ENCODE data around the gene NME7. TPM values are rescaled to one million over a fixed set of nuclear protein-coding genes. Genes with fewer than 3 reads are reported as not detected.

Gene NME7
- total RNA-seq, 4 donors from 2014 or later: 1.9 to 15.9 (median 8.3) TPM

DNA sequence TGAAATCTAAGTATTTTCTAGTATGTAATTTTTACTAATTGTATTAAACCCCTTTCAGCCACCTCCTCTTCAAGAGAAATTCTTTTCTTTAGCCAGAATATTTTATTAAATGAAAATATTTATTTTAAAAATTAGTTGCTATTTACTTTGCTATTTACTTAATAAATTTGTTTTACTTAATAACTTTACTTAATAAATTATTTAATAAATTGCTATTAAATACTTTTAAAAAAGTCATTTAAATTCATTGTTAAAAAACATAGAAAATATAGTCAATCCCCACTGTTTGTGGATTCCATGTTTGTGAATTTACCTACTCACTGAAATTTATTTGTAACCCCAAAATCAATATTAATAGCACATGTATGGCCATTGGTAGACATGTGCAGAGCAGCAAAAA, 155.5 kb downstream of the NME7 start:
- in situ Hi-C loops (cut with MboI; ENCODE audit: low pct_ligation_motif_present in 1 of 4, low pct_unique_long_range_greater_than_20kb in 1 of 4, low sequenced_read_pairs in 3 of 4): no loop called here
- no peak overlapping the region for H3K4me3 ChIP-seq
- no peak for TF ChIP-seq EP300 (IDR thresholded peaks at IDR 0.05; ENCODE audit: low read depth)
- TF ChIP-seq, protein P1, sequence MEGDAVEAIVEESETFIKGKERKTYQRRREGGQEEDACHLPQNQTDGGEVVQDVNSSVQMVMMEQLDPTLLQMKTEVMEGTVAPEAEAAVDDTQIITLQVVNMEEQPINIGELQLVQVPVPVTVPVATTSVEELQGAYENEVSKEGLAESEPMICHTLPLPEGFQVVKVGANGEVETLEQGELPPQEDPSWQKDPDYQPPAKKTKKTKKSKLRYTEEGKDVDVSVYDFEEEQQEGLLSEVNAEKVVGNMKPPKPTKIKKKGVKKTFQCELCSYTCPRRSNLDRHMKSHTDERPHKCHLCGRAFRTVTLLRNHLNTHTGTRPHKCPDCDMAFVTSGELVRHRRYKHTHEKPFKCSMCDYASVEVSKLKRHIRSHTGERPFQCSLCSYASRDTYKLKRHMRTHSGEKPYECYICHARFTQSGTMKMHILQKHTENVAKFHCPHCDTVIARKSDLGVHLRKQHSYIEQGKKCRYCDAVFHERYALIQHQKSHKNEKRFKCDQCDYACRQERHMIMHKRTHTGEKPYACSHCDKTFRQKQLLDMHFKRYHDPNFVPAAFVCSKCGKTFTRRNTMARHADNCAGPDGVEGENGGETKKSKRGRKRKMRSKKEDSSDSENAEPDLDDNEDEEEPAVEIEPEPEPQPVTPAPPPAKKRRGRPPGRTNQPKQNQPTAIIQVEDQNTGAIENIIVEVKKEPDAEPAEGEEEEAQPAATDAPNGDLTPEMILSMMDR (IDR thresholded peaks at IDR 0.05): no peak
- no peak for TF ChIP-seq POLR2A (IDR thresholded peaks at IDR 0.05)
- TF ChIP-seq POLR2AphosphoS5 (IDR thresholded peaks at IDR 0.05): no peak
- H3K4me1 ChIP-seq: peaks cover 0 to 19% (median 0%) of the 10 kb centered on the region in 4 donors
- no peaks in the 10 kb centered on the region for H3K36me3 ChIP-seq
- no peaks in the 10 kb centered on the region for H3K9me3 ChIP-seq
- no peaks in the 10 kb centered on the region for H3K27me3 ChIP-seq
- DNase-seq: no peak
- H3K27ac ChIP-seq: no peak overlapping the region
- intact Hi-C loops (cut with DNase I; ENCODE audit: low total_unique reads): no loop called here

DNA sequence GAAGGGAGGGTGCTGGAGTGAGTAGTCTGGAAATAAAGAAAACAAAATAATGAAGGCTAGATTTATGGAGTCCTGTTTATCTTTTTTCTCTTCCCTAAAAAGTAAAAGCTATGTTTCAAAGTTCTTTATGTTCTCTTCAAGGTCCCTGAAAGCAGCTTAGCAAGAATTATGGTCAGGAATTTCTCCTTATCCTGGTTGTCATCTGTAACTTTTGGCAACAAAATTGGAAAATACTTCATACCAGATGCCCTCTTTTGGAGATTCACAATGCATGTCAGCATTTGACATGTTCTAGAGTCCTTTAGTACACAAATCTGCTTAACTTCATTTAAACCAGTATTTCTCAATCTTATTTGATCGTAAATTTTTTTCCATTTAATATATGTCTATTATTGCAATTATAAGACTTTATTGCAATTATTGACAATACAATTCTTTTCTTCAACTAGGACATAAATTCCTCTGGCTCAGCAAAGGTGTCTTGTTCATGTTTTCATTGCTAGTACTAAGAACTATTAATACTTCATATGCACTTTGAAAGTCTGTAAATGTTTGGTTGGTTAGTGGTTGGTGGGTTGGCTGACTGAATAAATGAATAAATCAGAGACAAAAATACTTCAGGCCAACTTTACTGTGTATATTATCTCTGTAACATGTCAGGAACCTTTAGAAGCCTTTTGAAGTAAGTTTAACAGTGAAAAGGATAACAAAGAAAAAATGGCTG, 159.6 kb downstream of the NME7 start:
- WGBS, 2 donors (ENCODE audit: low coverage in 1 of 2): 71 to 80% methylated on average over 1 of the region's 1 CpG
- no peak for DNase-seq
- no peaks in the 10 kb centered on the region for H3K9me3 ChIP-seq
- H3K36me3 ChIP-seq: no peaks in the 10 kb centered on the region
- no peaks in the 10 kb centered on the region for H3K27me3 ChIP-seq
- peak overlapping the region in 3 of 4 donors; percentile 24 to 50 (median 41) for H3K27ac ChIP-seq
- in situ Hi-C loops (cut with MboI; ENCODE audit: low pct_ligation_motif_present in 1 of 4, low pct_unique_long_range_greater_than_20kb in 1 of 4, low sequenced_read_pairs in 3 of 4) (no loop called here), intact Hi-C loops (cut with DNase I; ENCODE audit: low total_unique reads) (no loop called here)
- peaks cover 0 to 19% (median 0%) of the 10 kb centered on the region in 4 donors for H3K4me1 ChIP-seq
- H3K4me3 ChIP-seq: no peak overlapping the region
- no peak for TF ChIP-seq EP300 (IDR thresholded peaks at IDR 0.05; ENCODE audit: low read depth)
- no peak for TF ChIP-seq POLR2A (IDR thresholded peaks at IDR 0.05)
- TF ChIP-seq, protein P1 (IDR thresholded peaks at IDR 0.05): no peak
- peak; percentile 24 to 70 (median 46) for TF ChIP-seq POLR2AphosphoS5 (IDR thresholded peaks at IDR 0.05)

DNA sequence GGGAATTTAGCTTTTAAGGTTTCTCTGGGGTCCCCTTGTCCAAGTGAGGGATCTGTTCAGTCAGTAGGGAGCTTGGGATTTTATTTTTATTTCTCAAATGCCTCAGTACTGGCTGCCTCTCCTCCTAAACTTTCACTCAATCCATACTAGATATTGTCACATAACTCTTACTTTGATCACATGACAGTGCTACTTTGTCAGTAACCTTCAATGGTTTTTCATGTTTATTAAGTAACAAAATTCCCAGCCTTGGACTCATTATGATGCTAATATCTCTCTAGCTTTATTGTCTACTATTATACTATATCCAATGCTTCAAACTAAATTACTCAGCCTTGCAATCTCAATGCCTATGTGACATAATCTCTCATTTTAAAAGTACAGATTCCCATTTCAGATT, 163.4 kb downstream of the NME7 start:
- TF ChIP-seq POLR2AphosphoS5 (IDR thresholded peaks at IDR 0.05) (no peak), POLR2A (IDR thresholded peaks at IDR 0.05) (no peak), EP300 (IDR thresholded peaks at IDR 0.05; ENCODE audit: low read depth) (no peak)
- TF ChIP-seq, protein P1 (IDR thresholded peaks at IDR 0.05): no peak
- intact Hi-C loops (cut with DNase I; ENCODE audit: low total_unique reads): no loop called here

DNA sequence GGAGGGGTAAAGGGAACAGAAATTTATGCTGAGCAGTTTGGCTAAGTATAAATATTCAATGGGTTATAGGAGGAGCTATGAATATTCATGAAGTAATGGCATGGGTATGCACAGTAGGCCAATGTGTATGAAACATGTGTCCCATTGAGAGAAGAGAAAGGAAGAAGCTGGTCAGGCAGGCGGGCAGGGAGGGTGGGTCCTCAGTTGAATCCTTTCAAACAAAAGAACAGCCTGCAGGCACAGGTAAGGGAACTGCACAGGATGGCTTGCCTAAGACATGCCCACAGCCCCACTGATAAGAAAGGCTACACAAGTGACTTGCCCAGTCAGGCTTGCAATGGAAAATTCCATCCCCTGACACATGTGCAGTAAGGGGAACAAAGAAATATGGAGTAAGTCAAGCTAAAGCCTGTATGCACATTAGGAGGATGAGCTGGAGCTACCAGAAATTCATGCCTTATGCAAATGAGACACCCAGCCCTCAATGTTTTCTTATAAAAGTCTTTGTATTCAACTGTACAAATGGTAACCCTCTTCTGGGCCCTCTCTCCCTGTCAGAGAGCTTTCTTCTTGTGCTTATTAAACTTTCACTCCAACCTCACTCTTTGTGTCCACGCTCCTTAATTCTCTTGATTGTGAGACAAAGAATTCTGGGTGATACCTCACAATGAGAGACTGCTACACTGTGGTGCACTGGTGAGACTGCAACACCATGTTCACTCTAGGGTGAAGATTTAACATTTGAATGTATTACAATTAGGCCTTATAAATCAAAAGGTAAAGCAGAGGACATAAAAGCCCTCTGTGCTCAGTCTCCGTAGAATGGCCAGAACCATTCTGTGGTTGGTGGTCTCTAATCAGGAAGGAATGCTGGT, 164.6 kb downstream of the NME7 start:
- in situ Hi-C loops (cut with MboI; ENCODE audit: low pct_ligation_motif_present in 1 of 4, low pct_unique_long_range_greater_than_20kb in 1 of 4, low sequenced_read_pairs in 3 of 4): no loop called here

More for the DNA sequence above, 163.4 kb downstream of the NME7 start:
- Histone ChIP-seq H3K4me1 (peaks cover 0 to 19% (median 0%) of the 10 kb centered on the region in 4 donors), H3K36me3 (no peaks in the 10 kb centered on the region), H3K27ac (no peak overlapping the region), H3K9me3 (no peaks in the 10 kb centered on the region), H3K27me3 (no peaks in the 10 kb centered on the region), H3K4me3 (no peak overlapping the region)
- in situ Hi-C loops (cut with MboI; ENCODE audit: low pct_ligation_motif_present in 1 of 4, low pct_unique_long_range_greater_than_20kb in 1 of 4, low sequenced_read_pairs in 3 of 4): no loop called here
- DNase-seq: no peak

More for the DNA sequence above, 164.6 kb downstream of the NME7 start:
- Histone ChIP-seq H3K9me3 (no peaks in the 10 kb centered on the region), H3K27me3 (no peaks in the 10 kb centered on the region), H3K4me3 (no peak overlapping the region), H3K36me3 (no peaks in the 10 kb centered on the region), H3K27ac (no peak overlapping the region), H3K4me1 (peaks cover 0 to 9% (median 0%) of the 10 kb centered on the region in 4 donors)
- no peak for DNase-seq
- 99 to 100% methylated on average over 2 to 3 of the region's 3 CpGs for WGBS, 2 donors (ENCODE audit: low coverage in 1 of 2)
- TF ChIP-seq POLR2A (IDR thresholded peaks at IDR 0.05): no peak
- no peak for TF ChIP-seq EP300 (IDR thresholded peaks at IDR 0.05; ENCODE audit: low read depth)
- no peak for TF ChIP-seq POLR2AphosphoS5 (IDR thresholded peaks at IDR 0.05)
- TF ChIP-seq, protein P1 (IDR thresholded peaks at IDR 0.05): no peak
- intact Hi-C loops (cut with DNase I; ENCODE audit: low total_unique reads): no loop called here
